WTC11 (cell line): ENCODE measurements around the gene BBS9. TPM values are rescaled to one million over a fixed set of nuclear protein-coding genes. Genes with fewer than 3 reads are reported as not detected.

Experiments
- ATAC-seq: fragments of 200-7000 bp; cut with Tn5 transposase; 2 replicates; pipeline ENCODE4 v1.10.0; 2021; ENCODE audit warnings: mild to moderate bottlenecking, moderate library complexity
- CTCF ChIA-PET: fragments of 300-600 bp; sonication (Branson Sonifier 250); formaldehyde crosslinking; loops from one replicate; lab custom pipeline; 2021; ENCODE audit warnings: antibody characterized with exemption; lab: Charles Lee
- POLR2A ChIA-PET: fragments of 350-600 bp; sonication (Branson Sonifier 250); formaldehyde crosslinking; loops from one replicate; lab custom pipeline; 2021; ENCODE audit warnings: antibody characterized with exemption; lab: Charles Lee
- DNase-seq: peaks from one replicate; pipeline ENCODE4 v3.0.0; 2021; ENCODE audit warnings: low spot score
- H3K27ac Mint-ChIP-seq: 2 replicates; pipeline ENCODE4 v1.8.0; 2021; ENCODE audit warnings: mixed read lengths
- H3K27me3 Mint-ChIP-seq: 2 replicates; pipeline ENCODE4 v1.8.0; 2021; ENCODE audit warnings: low read depth, mild to moderate bottlenecking, moderate library complexity, mixed read lengths
- H3K36me3 Mint-ChIP-seq: 2 replicates; pipeline ENCODE4 v1.8.0; 2021; ENCODE audit warnings: mixed read lengths
- H3K4me1 Mint-ChIP-seq: 2 replicates; pipeline ENCODE4 v1.8.0; 2022; ENCODE audit warnings: mixed read lengths
- H3K4me3 Mint-ChIP-seq: 2 replicates; pipeline ENCODE4 v1.8.0; 2021; ENCODE audit warnings: mild to moderate bottlenecking, moderate library complexity, mixed read lengths
- H3K9me3 Mint-ChIP-seq: 2 replicates; pipeline ENCODE4 v1.8.0; 2021; ENCODE audit warnings: mixed read lengths
- ARID4B ChIP-seq: sonication (generic); formaldehyde crosslinking; IDR thresholded peaks from 2 replicates; pipeline ENCODE4 v1.8.0; 2023; ENCODE audit warnings: missing genetic modification reagents, mild to moderate bottlenecking, borderline replicate concordance
- ATF6 ChIP-seq: sonication (generic); formaldehyde crosslinking; IDR thresholded peaks from 2 replicates; pipeline ENCODE4 v1.8.1; 2023; ENCODE audit warnings: mild to moderate bottlenecking, missing genetic modification reagents
- CBFB ChIP-seq: sonication (generic); formaldehyde crosslinking; IDR thresholded peaks from 2 replicates; pipeline ENCODE4 v1.8.1; 2022; ENCODE audit warnings: mild to moderate bottlenecking, low read depth, missing genetic modification reagents
- CREM ChIP-seq: sonication (generic); formaldehyde crosslinking; IDR thresholded peaks from 2 replicates; pipeline ENCODE4 v1.8.1; 2022; ENCODE audit warnings: mild to moderate bottlenecking, missing genetic modification reagents, moderate library complexity
- E2F1 ChIP-seq: sonication (generic); formaldehyde crosslinking; IDR thresholded peaks from 2 replicates; pipeline ENCODE4 v1.8.0; 2022; ENCODE audit warnings: mild to moderate bottlenecking, missing genetic modification reagents
- ELF4 ChIP-seq: sonication (generic); formaldehyde crosslinking; IDR thresholded peaks from 2 replicates; pipeline ENCODE4 v1.8.1; 2022; ENCODE audit warnings: low read depth, mild to moderate bottlenecking, moderate library complexity, missing genetic modification reagents
- GABPB1 ChIP-seq: sonication (generic); formaldehyde crosslinking; IDR thresholded peaks from 2 replicates; pipeline ENCODE4 v1.8.1; 2023; ENCODE audit warnings: mild to moderate bottlenecking, missing genetic modification reagents
- JAZF1 ChIP-seq: fragments of 250-450 bp; sonication (Bioruptor Pico); IDR thresholded peaks from 2 replicates; pipeline ENCODE4 v1.9.0; 2021; ENCODE audit warnings: moderate library complexity, mild to moderate bottlenecking, inconsistent platforms
- MAX ChIP-seq: sonication (generic); formaldehyde crosslinking; IDR thresholded peaks from 2 replicates; pipeline ENCODE4 v1.8.0; 2022; ENCODE audit warnings: mild to moderate bottlenecking, missing genetic modification reagents
- MXD4 ChIP-seq: fragments of 250-450 bp; sonication (Bioruptor Pico); IDR thresholded peaks from 2 replicates; pipeline ENCODE4 v1.8.0; 2021; ENCODE audit warnings: mild to moderate bottlenecking, moderate library complexity, borderline replicate concordance
- STAT6 ChIP-seq: sonication (generic); formaldehyde crosslinking; conservative IDR thresholded peaks from 2 replicates; pipeline ENCODE4 v1.8.1; 2023; ENCODE audit warnings: mild to moderate bottlenecking, low read depth, missing genetic modification reagents, moderate library complexity
- TEAD4 ChIP-seq: sonication (generic); formaldehyde crosslinking; IDR thresholded peaks from 2 replicates; pipeline ENCODE4 v1.8.0; 2022; ENCODE audit warnings: mild to moderate bottlenecking, missing genetic modification reagents
- ZBTB43 ChIP-seq: sonication (generic); formaldehyde crosslinking; IDR thresholded peaks from 2 replicates; pipeline ENCODE4 v1.8.1; 2023; ENCODE audit warnings: mild to moderate bottlenecking, missing genetic modification reagents
- ZNF138 ChIP-seq: sonication (generic); formaldehyde crosslinking; conservative IDR thresholded peaks from 2 replicates; pipeline ENCODE4 v1.8.1; 2022; ENCODE audit warnings: mild to moderate bottlenecking, moderate library complexity, missing genetic modification reagents
- ZNF232 ChIP-seq: sonication (generic); formaldehyde crosslinking; IDR thresholded peaks from 2 replicates; pipeline ENCODE4 v1.8.0; 2022; ENCODE audit warnings: mild to moderate bottlenecking, missing genetic modification reagents
- ZNF425 ChIP-seq: fragments of 250-450 bp; sonication (Bioruptor Pico); conservative IDR thresholded peaks from 2 replicates; pipeline ENCODE4 v1.9.0; 2021; ENCODE audit warnings: mild to moderate bottlenecking
- ZNF671 ChIP-seq: fragments of 250-450 bp; sonication (Bioruptor Pico); IDR thresholded peaks from 2 replicates; pipeline ENCODE4 v1.8.0; 2021; ENCODE audit warnings: mild to moderate bottlenecking
- total RNA-seq: library from RNA; stranded (reverse); gene quantifications from 3 replicates; pipeline ENCODE4 v1.2.3, GENCODE V29; 2021
- TF ChIP-seq, protein P1 (sequence below): sonication (generic); formaldehyde crosslinking; IDR thresholded peaks from 2 replicates; pipeline ENCODE4 v1.8.0; 2022; ENCODE audit warnings: mild to moderate bottlenecking, missing genetic modification reagents
- TF ChIP-seq, protein P2 (sequence below): sonication (generic); formaldehyde crosslinking; IDR thresholded peaks from 2 replicates; pipeline ENCODE4 v1.8.1; 2023; ENCODE audit warnings: mild to moderate bottlenecking, missing genetic modification reagents, borderline replicate concordance

Gene BBS9
- total RNA-seq, 1 experiment from 2014 or later: 56.6 TPM

DNA sequence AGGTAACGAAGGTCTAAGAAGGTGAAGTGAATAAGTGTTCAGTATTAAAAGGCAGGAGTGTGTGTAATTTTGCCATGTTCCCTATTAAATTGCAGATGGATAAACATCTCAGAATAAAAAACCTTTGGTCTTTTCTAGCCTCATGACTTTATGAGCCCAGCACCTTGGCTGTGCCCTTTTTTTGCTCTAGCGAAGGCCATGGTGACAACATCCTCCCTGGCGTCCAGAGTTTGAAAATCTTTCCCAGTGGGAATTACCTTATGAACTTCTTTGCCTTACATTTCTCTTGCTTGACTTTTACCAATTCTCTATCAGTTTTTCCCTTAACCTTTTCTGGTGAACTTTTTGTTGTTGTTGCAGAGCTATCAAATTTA, 407.7 kb downstream of the BBS9 start:
- ChIA-PET CTCF (interaction anchor here (0.6 kb wide), 1 partner anchor 9 kb away, joined by 3 read pairs; no protein-coding TSS in a partner anchor), POLR2A (no interaction called here)
- Mint-ChIP-seq H3K36me3 (peaks cover 54% of the 10 kb centered on the region), H3K4me3 (no peak overlapping the region), H3K27ac (peak overlapping the region; percentile 41; the same call in 1 of the 2 replicates), H3K27me3 (no peaks in the 10 kb centered on the region), H3K4me1 (peaks cover 22% of the 10 kb centered on the region), H3K9me3 (peaks cover 34% of the 10 kb centered on the region)
- DNase-seq (no peak), ATAC-seq (no peak)
- TF ChIP-seq ZNF232 (CRISPR knock-in tag) (no peak), ARID4B (CRISPR knock-in tag) (no peak), MAX (no peak), JAZF1 (CRISPR knock-in tag) (no peak), ZNF671 (no peak), MXD4 (CRISPR knock-in tag) (no peak), ZNF138 (CRISPR knock-in tag) (no peak), TEAD4 (CRISPR knock-in tag) (no peak), E2F1 (CRISPR knock-in tag) (no peak), ATF6 (no peak), ELF4 (CRISPR knock-in tag) (no peak), GABPB1 (CRISPR knock-in tag) (no peak), CREM (CRISPR knock-in tag) (no peak), ZBTB43 (CRISPR knock-in tag) (no peak), ZNF425 (CRISPR knock-in tag) (no peak), CBFB (CRISPR knock-in tag) (no peak), STAT6 (CRISPR knock-in tag) (no peak)
- TF ChIP-seq, protein P1, sequence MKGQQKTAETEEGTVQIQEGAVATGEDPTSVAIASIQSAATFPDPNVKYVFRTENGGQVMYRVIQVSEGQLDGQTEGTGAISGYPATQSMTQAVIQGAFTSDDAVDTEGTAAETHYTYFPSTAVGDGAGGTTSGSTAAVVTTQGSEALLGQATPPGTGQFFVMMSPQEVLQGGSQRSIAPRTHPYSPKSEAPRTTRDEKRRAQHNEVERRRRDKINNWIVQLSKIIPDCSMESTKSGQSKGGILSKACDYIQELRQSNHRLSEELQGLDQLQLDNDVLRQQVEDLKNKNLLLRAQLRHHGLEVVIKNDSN (CRISPR knock-in tag): no peak
- TF ChIP-seq, protein P2, sequence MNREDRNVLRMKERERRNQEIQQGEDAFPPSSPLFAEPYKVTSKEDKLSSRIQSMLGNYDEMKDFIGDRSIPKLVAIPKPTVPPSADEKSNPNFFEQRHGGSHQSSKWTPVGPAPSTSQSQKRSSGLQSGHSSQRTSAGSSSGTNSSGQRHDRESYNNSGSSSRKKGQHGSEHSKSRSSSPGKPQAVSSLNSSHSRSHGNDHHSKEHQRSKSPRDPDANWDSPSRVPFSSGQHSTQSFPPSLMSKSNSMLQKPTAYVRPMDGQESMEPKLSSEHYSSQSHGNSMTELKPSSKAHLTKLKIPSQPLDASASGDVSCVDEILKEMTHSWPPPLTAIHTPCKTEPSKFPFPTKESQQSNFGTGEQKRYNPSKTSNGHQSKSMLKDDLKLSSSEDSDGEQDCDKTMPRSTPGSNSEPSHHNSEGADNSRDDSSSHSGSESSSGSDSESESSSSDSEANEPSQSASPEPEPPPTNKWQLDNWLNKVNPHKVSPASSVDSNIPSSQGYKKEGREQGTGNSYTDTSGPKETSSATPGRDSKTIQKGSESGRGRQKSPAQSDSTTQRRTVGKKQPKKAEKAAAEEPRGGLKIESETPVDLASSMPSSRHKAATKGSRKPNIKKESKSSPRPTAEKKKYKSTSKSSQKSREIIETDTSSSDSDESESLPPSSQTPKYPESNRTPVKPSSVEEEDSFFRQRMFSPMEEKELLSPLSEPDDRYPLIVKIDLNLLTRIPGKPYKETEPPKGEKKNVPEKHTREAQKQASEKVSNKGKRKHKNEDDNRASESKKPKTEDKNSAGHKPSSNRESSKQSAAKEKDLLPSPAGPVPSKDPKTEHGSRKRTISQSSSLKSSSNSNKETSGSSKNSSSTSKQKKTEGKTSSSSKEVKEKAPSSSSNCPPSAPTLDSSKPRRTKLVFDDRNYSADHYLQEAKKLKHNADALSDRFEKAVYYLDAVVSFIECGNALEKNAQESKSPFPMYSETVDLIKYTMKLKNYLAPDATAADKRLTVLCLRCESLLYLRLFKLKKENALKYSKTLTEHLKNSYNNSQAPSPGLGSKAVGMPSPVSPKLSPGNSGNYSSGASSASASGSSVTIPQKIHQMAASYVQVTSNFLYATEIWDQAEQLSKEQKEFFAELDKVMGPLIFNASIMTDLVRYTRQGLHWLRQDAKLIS (CRISPR knock-in tag): no peak
